HG02981 (cell line): ENCODE results near the gene MYH11.

Experiments used
- ATAC-seq: cut with Tn5 transposase; IDR thresholded peaks from one replicate; pipeline ENCODE4 v1.9.1; 2021; ENCODE audit warnings: mild to moderate bottlenecking, moderate library complexity; ENCODE audit not compliant: unreplicated experiment

The MYH11 gene

GRCh38 chr16:15856901-15857698 lies at the start of gene MYH11:
Gene MYH11, minus strand, starts transcription at chr16:15857028. Its CDS starts 18,776 bp downstream, at chr16:15838252.
- no peak for ATAC-seq

GRCh38 chr16:15906439-15906838 lies 49.6 kb upstream of the MYH11 start:
- ATAC-seq = no peak

- no peak for ATAC-seq
Measured at GRCh38 chr16:15903960-15904359, 47.1 kb upstream of the MYH11 start.

- no peak for ATAC-seq
Measured at GRCh38 chr16:15900901-15901500, 44.2 kb upstream of the MYH11 start.

GRCh38 chr16:15900357-15900756 lies 43.5 kb upstream of the MYH11 start:
- ATAC-seq = no peak

- peak; percentile 68 for ATAC-seq
Measured at GRCh38 chr16:15899538-15900100, 42.8 kb upstream of the MYH11 start.

- no peak for ATAC-seq
Measured at GRCh38 chr16:15898654-15899053, 41.8 kb upstream of the MYH11 start.

- ATAC-seq = peak; percentile 65
Measured at GRCh38 chr16:15897834-15898254, 41.0 kb upstream of the MYH11 start.

GRCh38 chr16:15897121-15897780 lies 40.4 kb upstream of the MYH11 start:
- no peak for ATAC-seq

GRCh38 chr16:15894571-15895374 lies 37.9 kb upstream of the MYH11 start:
- no peak for ATAC-seq

GRCh38 chr16:15891508-15891907 lies 34.7 kb upstream of the MYH11 start:
- ATAC-seq = no peak

GRCh38 chr16:15888072-15888976 lies 31.5 kb upstream of the MYH11 start, which contains the start of gene CEP20:
Gene CEP20, minus strand, starts transcription at chr16:15888603. Its CDS starts 18 bp downstream, at chr16:15888585.
- ATAC-seq = peak; percentile 97

GRCh38 chr16:15887283-15887682 lies 30.5 kb upstream of the MYH11 start:
- ATAC-seq = no peak

GRCh38 chr16:15886078-15886477 lies 29.2 kb upstream of the MYH11 start:
- ATAC-seq = no peak

- ATAC-seq = no peak
Measured at GRCh38 chr16:15885560-15886001, 28.8 kb upstream of the MYH11 start.

GRCh38 chr16:15882563-15882962 lies 25.7 kb upstream of the MYH11 start:
- no peak for ATAC-seq

- no peak for ATAC-seq
Measured at GRCh38 chr16:15881794-15882379, 25.1 kb upstream of the MYH11 start.

GRCh38 chr16:15880434-15881308 lies 23.8 kb upstream of the MYH11 start:
- no peak for ATAC-seq
